Activated CD8-positive, alpha-beta memory T cell treated with anti-CD3 and anti-CD28 coated beads for 24 hours (primary cell): ENCODE measurements around the gene POLR3GL.
"Not testable (repeated sequence)": the region's sequence is repeated elsewhere in the genome, so short reads cannot be mapped to it uniquely, and the experiment has no call there.

Experiments
- DNase-seq: peaks from one replicate; pipeline ENCODE4 v3.0.0-alpha.2; 2020

POLR3GL gene

GRCh38 chr1:145964328-145965118, at the start of gene POLR3GL, which contains the start of gene ANKRD34A:
POLR3GL (plus strand) TSS chr1:145964690; CDS start chr1:145974866, 10,176 bp downstream.
ANKRD34A (minus strand) TSS chr1:145964575; CDS start chr1:145961759, 2,816 bp downstream.
- peak; percentile 94 for DNase-seq

- no peak for DNase-seq
Measured at GRCh38 chr1:145916745-145917144, 47.7 kb upstream of the POLR3GL start.

GRCh38 chr1:145917595-145917994, 46.9 kb upstream of the POLR3GL start:
- DNase-seq = no peak

GRCh38 chr1:145918144-145918991, 46.1 kb upstream of the POLR3GL start, which contains the start of gene PEX11B:
PEX11B (minus strand) TSS chr1:145918717; CDS start chr1:145918688, 29 bp downstream.
- DNase-seq = peak; percentile 95

GRCh38 chr1:145918992-145919939, 45.2 kb upstream of the POLR3GL start:
- DNase-seq = no peak

- not testable (repeated sequence) for DNase-seq
Measured at GRCh38 chr1:145920297-145920696, 44.2 kb upstream of the POLR3GL start.

GRCh38 chr1:145922266-145922665, 42.2 kb upstream of the POLR3GL start:
- DNase-seq = no peak

GRCh38 chr1:145926686-145927062, 37.8 kb upstream of the POLR3GL start:
- peak; percentile 82 for DNase-seq

GRCh38 chr1:145927063-145927886, 37.2 kb upstream of the POLR3GL start, which contains the start of gene RBM8A:
RBM8A (minus strand) TSS chr1:145927484; CDS start chr1:145927426, 58 bp downstream.
- DNase-seq = peak; percentile 92

GRCh38 chr1:145927916-145928643, 36.4 kb upstream of the POLR3GL start:
- no peak for DNase-seq

- DNase-seq = peak; percentile 81
Measured at GRCh38 chr1:145932522-145933009, 31.9 kb upstream of the POLR3GL start.

- DNase-seq = no peak
Measured at GRCh38 chr1:145935708-145936107, 28.8 kb upstream of the POLR3GL start.

- no peak for DNase-seq
Measured at GRCh38 chr1:145936247-145936646, 28.2 kb upstream of the POLR3GL start.

- no peak for DNase-seq
Measured at GRCh38 chr1:145937436-145937835, 27.1 kb upstream of the POLR3GL start.

GRCh38 chr1:145942405-145942804, 22.1 kb upstream of the POLR3GL start:
- no peak for DNase-seq

GRCh38 chr1:145942871-145943270, 21.6 kb upstream of the POLR3GL start:
- DNase-seq = no peak

GRCh38 chr1:145944532-145944931, 20.0 kb upstream of the POLR3GL start:
- no peak for DNase-seq

- no peak for DNase-seq
Measured at GRCh38 chr1:145946477-145946986, 18.0 kb upstream of the POLR3GL start.

GRCh38 chr1:145947551-145947950, 16.9 kb upstream of the POLR3GL start:
- no peak for DNase-seq

- DNase-seq = no peak
Measured at GRCh38 chr1:145949219-145949618, 15.3 kb upstream of the POLR3GL start.
